IMR-90 (cell line): ENCODE data around the gene TNS3. TPM values are rescaled to one million over a fixed set of nuclear protein-coding genes. Genes with fewer than 3 reads are reported as not detected.

ENCODE experiments used
- ATAC-seq: fragments of 200-7000 bp; cut with Tn5 transposase; 2 replicates; pipeline ENCODE4 v1.9.1; 2020; ENCODE audit warnings: low read depth, mild to moderate bottlenecking, moderate library complexity
- BruUV-seq: library from RNA; stranded (reverse); fragments of 400-500 nt; replicated peaks from 2 replicates; lab custom pipeline; 2021; lab: Mats Ljungman, UMichigan
- CTCF ChIA-PET: fragments of 300-600 bp; formaldehyde crosslinking; extraction: SDS; loops from one replicate; lab custom pipeline; 2021; ENCODE audit warnings: antibody characterized with exemption; lab: Yijun Ruan, JAX
- POLR2A ChIA-PET: fragments of 300-600 bp; sonication (Branson Sonifier 250); formaldehyde crosslinking; loops from one replicate; lab custom pipeline; 2022; ENCODE audit warnings: antibody characterized with exemption; ENCODE audit not compliant: unreplicated experiment; lab: Charles Lee
- DNase-seq: peaks from one replicate; pipeline ENCODE4 v3.0.0; 2013
- H2AFZ ChIP-seq: replicated peaks from 2 replicates; pipeline ENCODE3; 2013; ENCODE audit warnings: low read length, mild to moderate bottlenecking; ENCODE audit not compliant: poor library complexity
- H2AK5ac ChIP-seq: 2 replicates; pipeline ENCODE4 v1.6.1; 2013; ENCODE audit warnings: low read depth, low read length, inconsistent platforms
- H2AK9ac ChIP-seq: replicated peaks from 2 replicates; pipeline ENCODE3; 2013; ENCODE audit warnings: mild to moderate bottlenecking, low read depth, low read length, moderate library complexity; ENCODE audit not compliant: poor library complexity
- H2BK120ac ChIP-seq: 2 replicates; pipeline ENCODE4 v1.6.1; 2013; ENCODE audit warnings: low read depth, low read length, inconsistent platforms
- H2BK15ac ChIP-seq: 3 replicates; pipeline ENCODE4 v1.6.1; 2013; ENCODE audit warnings: low read depth, low read length, inconsistent platforms
- H2BK20ac ChIP-seq: 2 replicates; pipeline ENCODE4 v1.6.1; 2013; ENCODE audit warnings: low read depth, mild to moderate bottlenecking, inconsistent platforms, low read length, moderate library complexity
- H2BK5ac ChIP-seq: 2 replicates; pipeline ENCODE4 v1.6.1; 2013; ENCODE audit warnings: mild to moderate bottlenecking, low read depth, low read length, inconsistent platforms; ENCODE audit not compliant: poor library complexity, severe bottlenecking
- H3K14ac ChIP-seq: replicated peaks from 2 replicates; pipeline ENCODE4 v1.6.1; 2013; ENCODE audit warnings: low read depth, low read length, inconsistent platforms
- H3K18ac ChIP-seq: 2 replicates; pipeline ENCODE4 v1.6.1; 2013; ENCODE audit warnings: low read depth, low read length, control low read depth
- H3K23ac ChIP-seq: 2 replicates; pipeline ENCODE4 v1.6.1; 2013; ENCODE audit warnings: low read depth, low read length, inconsistent platforms
- H3K27ac ChIP-seq: 2 replicates; pipeline ENCODE4 v1.5.1; 2013; ENCODE audit warnings: mild to moderate bottlenecking, control low read depth, low read length; ENCODE audit not compliant: insufficient read depth
- H3K27me3 ChIP-seq: 2 replicates; pipeline ENCODE4 v1.6.1; 2013; ENCODE audit warnings: low read length; ENCODE audit not compliant: control insufficient read depth, insufficient read depth
- H3K36me3 ChIP-seq: 2 replicates; pipeline ENCODE4 v1.6.1; 2013; ENCODE audit warnings: low read length, mixed read lengths; ENCODE audit not compliant: control insufficient read depth, insufficient read depth
- H3K4ac ChIP-seq: 2 replicates; pipeline ENCODE4 v1.6.1; 2013; ENCODE audit warnings: low read depth, low read length, inconsistent platforms
- H3K4me1 ChIP-seq: 2 replicates; pipeline ENCODE4 v1.6.1; 2013; ENCODE audit warnings: low read length, mixed read lengths; ENCODE audit not compliant: control insufficient read depth, insufficient read depth
- H3K4me2 ChIP-seq: 2 replicates; pipeline ENCODE4 v1.6.1; 2013; ENCODE audit warnings: low read depth, mild to moderate bottlenecking, control low read depth, low read length, moderate library complexity
- H3K4me3 ChIP-seq: 2 replicates; pipeline ENCODE4 v1.5.1; 2013; ENCODE audit warnings: low read depth, mild to moderate bottlenecking, control low read depth, low read length, moderate library complexity; ENCODE audit not compliant: insufficient read depth
- H3K56ac ChIP-seq: 2 replicates; pipeline ENCODE4 v1.6.1; 2013; ENCODE audit warnings: low read length, inconsistent platforms; ENCODE audit not compliant: insufficient read depth; ENCODE audit errors: extremely low read depth
- H3K79me1 ChIP-seq, 2 experiments: 2 replicates each; pipeline ENCODE4 v1.6.1; 2013; ENCODE audit warnings: low read length in 2 of 2, inconsistent platforms in 1 of 2, low read depth in 1 of 2
- H3K9ac ChIP-seq: 2 replicates; pipeline ENCODE4 v1.6.1; 2013; ENCODE audit warnings: low read depth, low read length, control low read depth
- H3K9me1 ChIP-seq: 2 replicates; pipeline ENCODE4 v1.6.1; 2013; ENCODE audit warnings: low read length, inconsistent platforms; ENCODE audit not compliant: insufficient read depth
- H3K9me3 ChIP-seq: 2 replicates; pipeline ENCODE4 v1.6.1; 2013; ENCODE audit warnings: low read length; ENCODE audit not compliant: control insufficient read depth, insufficient read depth
- H4K20me1 ChIP-seq: 2 replicates; pipeline ENCODE4 v1.6.1; 2013; ENCODE audit warnings: low read length, inconsistent platforms; ENCODE audit not compliant: insufficient read depth
- H4K5ac ChIP-seq: 2 replicates; pipeline ENCODE4 v1.6.1; 2013; ENCODE audit warnings: mild to moderate bottlenecking, low read depth, low read length, control low read depth
- H4K8ac ChIP-seq, 2 experiments: 2 replicates each; pipeline ENCODE4 v1.6.1; 2013; ENCODE audit warnings: low read depth in 2 of 2, low read length in 2 of 2, control low read depth in 1 of 2, inconsistent platforms in 1 of 2
- H4K91ac ChIP-seq: 2 replicates; pipeline ENCODE4 v1.6.1; 2013; ENCODE audit warnings: low read depth, low read length, inconsistent platforms; ENCODE audit not compliant: insufficient read depth
- BHLHE40 ChIP-seq: fragments of 150-350 bp; IDR thresholded peaks from 2 replicates; pipeline ENCODE4 v1.6.1; 2016; ENCODE audit warnings: mild to moderate bottlenecking, low read depth, low read length
- CEBPB ChIP-seq: IDR thresholded peaks from 2 replicates; pipeline ENCODE4 v1.6.1; 2012; ENCODE audit warnings: low read depth, low read length, improper control_type of control experiment
- ELK1 ChIP-seq: fragments of 150-350 bp; IDR thresholded peaks from 2 replicates; pipeline ENCODE4 v1.6.1; 2016; ENCODE audit warnings: low read depth, mild to moderate bottlenecking, low read length, moderate library complexity, borderline replicate concordance
- FOS ChIP-seq: fragments of 150-350 bp; IDR thresholded peaks from 2 replicates; pipeline ENCODE4 v1.6.1; 2016; ENCODE audit warnings: low read depth, low read length
- MAFK ChIP-seq: IDR thresholded peaks from 2 replicates; pipeline ENCODE4 v1.6.1; 2012; ENCODE audit warnings: low read depth, low read length, improper control_type of control experiment
- MXI1 ChIP-seq: IDR thresholded peaks from 2 replicates; pipeline ENCODE4 v1.6.1; 2012; ENCODE audit warnings: low read depth, mild to moderate bottlenecking, low read length, moderate library complexity, borderline replicate concordance
- NFE2L2 ChIP-seq: fragments of 150-350 bp; IDR thresholded peaks from 2 replicates; pipeline ENCODE4 v1.6.1; 2016; ENCODE audit warnings: low read depth, mild to moderate bottlenecking, low read length
- RAD21 ChIP-seq: IDR thresholded peaks from 2 replicates; pipeline ENCODE4 v1.6.1; 2012; ENCODE audit warnings: low read length, improper control_type of control experiment
- RCOR1 ChIP-seq: IDR thresholded peaks from 2 replicates; pipeline ENCODE4 v1.6.1; 2012; ENCODE audit warnings: mild to moderate bottlenecking, low read length, improper control_type of control experiment; ENCODE audit not compliant: insufficient replicate concordance
- WGBS, 2 experiments: methylation state at CpG; one replicate each; pipeline versions ENCODE4 v1.1.5 to v1.1.7; 2013; ENCODE audit warnings: missing lambda C conversion rate in 2 of 2; ENCODE audit not compliant: insufficient read length in 1 of 2; ENCODE audit errors: extremely low coverage in 2 of 2; 5-methylcytosine and 5-hydroxymethylcytosine counted together
- dilution Hi-C: fragments of 300-500 bp; cut with HindIII; formaldehyde crosslinking; loops from one replicate; pipeline ENCODE4 v1.14.3; 2018; ENCODE audit warnings: low sequenced_read_pairs; ENCODE audit not compliant: unreplicated experiment
- in situ Hi-C: fragments of 300-500 bp; cut with MboI; formaldehyde crosslinking; loops from 3 replicates; pipeline ENCODE4 v1.14.3; 2019; ENCODE audit warnings: low sequenced_read_pairs, inconsistent platforms, mixed read lengths
- intact Hi-C: fragments of 100-400 bp; cut with micrococcal nuclease; formaldehyde crosslinking; loops from 2 replicates; pipeline ENCODE4 v1.10.0; 2022
- polyA plus RNA-seq, 3 experiments: library from polyadenylated mRNA; depleted of rRNA; stranded (reverse); fragments of >200 nt; gene quantifications; 2 replicates each; pipeline ENCODE4 v1.2.3, GENCODE V29; 2012; ENCODE audit warnings: low replicate concordance in 1 of 3
- total RNA-seq: library from RNA; depleted of rRNA; stranded (reverse); fragments of >200 nt; gene quantifications from 2 replicates; pipeline ENCODE4 v1.2.3, GENCODE V29; 2012
- TF ChIP-seq, protein P1 (sequence below): fragments of 150-350 bp; IDR thresholded peaks from 2 replicates; pipeline ENCODE4 v1.6.1; 2017; ENCODE audit warnings: mild to moderate bottlenecking, antibody characterized with exemption, low read length, low read depth

Gene TNS3
- total and polyA plus RNA-seq, 2 of the 4 experiments (the other 2 are of a cell fraction), result 64.3 to 79.2 TPM

- no peak for TF ChIP-seq NFE2L2
Observed at GRCh38 chr7:47497367-47498096, 84.4 kb downstream of the TNS3 start (continued).

- CTCF ChIA-PET, result no interaction called here
- TF ChIP-seq BHLHE40, result no peak
- no peak for TF ChIP-seq MXI1
- no peak for TF ChIP-seq MAFK
- no peak for TF ChIP-seq RAD21
- no peak for TF ChIP-seq FOS
- TF ChIP-seq RCOR1, result no peak
- TF ChIP-seq NFE2L2, result no peak
- no peak for TF ChIP-seq ELK1
- TF ChIP-seq CEBPB, result no peak
- TF ChIP-seq, protein P1, sequence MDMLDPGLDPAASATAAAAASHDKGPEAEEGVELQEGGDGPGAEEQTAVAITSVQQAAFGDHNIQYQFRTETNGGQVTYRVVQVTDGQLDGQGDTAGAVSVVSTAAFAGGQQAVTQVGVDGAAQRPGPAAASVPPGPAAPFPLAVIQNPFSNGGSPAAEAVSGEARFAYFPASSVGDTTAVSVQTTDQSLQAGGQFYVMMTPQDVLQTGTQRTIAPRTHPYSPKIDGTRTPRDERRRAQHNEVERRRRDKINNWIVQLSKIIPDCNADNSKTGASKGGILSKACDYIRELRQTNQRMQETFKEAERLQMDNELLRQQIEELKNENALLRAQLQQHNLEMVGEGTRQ, result no peak
Observed at GRCh38 chr7:47496666-47497065, 85.2 kb downstream of the TNS3 start.

More at GRCh38 chr7:47496666-47497065, 85.2 kb downstream of the TNS3 start:
- in situ Hi-C loops, result no loop called here
- Histone ChIP-seq H3K4me2 (no peak overlapping the region), H3K14ac (no peak overlapping the region), H2BK15ac (no peak overlapping the region), H3K23ac (no peak overlapping the region), H2BK20ac (no peak overlapping the region), H4K5ac (no peak overlapping the region), H4K8ac (no peak overlapping the region), H4K20me1 (peaks cover 47% of the 10 kb centered on the region), H3K27ac (no peak overlapping the region), H3K9me3 (no peaks in the 10 kb centered on the region), H4K91ac (no peak overlapping the region), H2BK120ac (no peak overlapping the region), H3K79me1 (peaks cover 37 to 89% of the 10 kb centered on the region in 2 experiments; a peak in 3 of 4 replicates), H3K36me3 (peaks cover 17% of the 10 kb centered on the region; the same call in 1 of the 2 replicates), H3K4ac (no peak overlapping the region), H3K4me1 (peaks cover 23% of the 10 kb centered on the region), H3K18ac (no peak overlapping the region), H3K9ac (no peak overlapping the region), H3K4me3 (no peak overlapping the region), H3K56ac (no peak overlapping the region), H2BK5ac (no peak overlapping the region), H3K27me3 (no peaks in the 10 kb centered on the region), H2AFZ (no peak overlapping the region), H2AK5ac (peak overlapping the region; percentile 10; the same call in 1 of the 2 replicates), H2AK9ac (no peak overlapping the region), H3K9me1 (peaks cover 35% of the 10 kb centered on the region)
- BruUV-seq, result no TSS peak
- DNase-seq (no peak), ATAC-seq (no peak)
- 73% methylated on average over 3 of the region's 7 CpGs; no CpG with 5 or more reads in 1 of the 2 experiments for WGBS, 2 experiments
- POLR2A ChIA-PET, result no interaction called here
- intact Hi-C loops, result no loop called here
- dilution Hi-C loops, result no loop called here
